GM21737 (cell line): ENCODE results near the gene CAMK1D.

Experiments
- ATAC-seq: cut with Tn5 transposase; IDR thresholded peaks from one replicate; pipeline ENCODE4 v1.9.1; 2021; ENCODE audit warnings: mild to moderate bottlenecking, moderate library complexity; ENCODE audit not compliant: unreplicated experiment

CAMK1D gene

GRCh38 chr10:12459762-12460161 lies 110.4 kb downstream of the CAMK1D start:
- ATAC-seq = no peak

- ATAC-seq = no peak
Observed at GRCh38 chr10:12463459-12463838, 114.1 kb downstream of the CAMK1D start.

GRCh38 chr10:12465385-12466136 lies 116.2 kb downstream of the CAMK1D start:
- no peak for ATAC-seq

GRCh38 chr10:12466704-12467305 lies 117.5 kb downstream of the CAMK1D start:
- no peak for ATAC-seq

GRCh38 chr10:12469345-12469744 lies 120.0 kb downstream of the CAMK1D start:
- no peak for ATAC-seq

- no peak for ATAC-seq
Observed at GRCh38 chr10:12470719-12471118, 121.4 kb downstream of the CAMK1D start.

GRCh38 chr10:12471135-12471534 lies 121.8 kb downstream of the CAMK1D start:
- no peak for ATAC-seq

GRCh38 chr10:12473491-12473890 lies 124.1 kb downstream of the CAMK1D start:
- no peak for ATAC-seq

GRCh38 chr10:12474727-12475412 lies 125.5 kb downstream of the CAMK1D start:
- no peak for ATAC-seq

- ATAC-seq = no peak
Observed at GRCh38 chr10:12476656-12477055, 127.3 kb downstream of the CAMK1D start.

- ATAC-seq = no peak
Observed at GRCh38 chr10:12479437-12479844, 130.1 kb downstream of the CAMK1D start.

- no peak for ATAC-seq
Observed at GRCh38 chr10:12479924-12480323, 130.6 kb downstream of the CAMK1D start.

- ATAC-seq = no peak
Observed at GRCh38 chr10:12480440-12480839, 131.1 kb downstream of the CAMK1D start.

GRCh38 chr10:12481924-12482323 lies 132.6 kb downstream of the CAMK1D start:
- no peak for ATAC-seq

- no peak for ATAC-seq
Observed at GRCh38 chr10:12482587-12482986, 133.2 kb downstream of the CAMK1D start.

GRCh38 chr10:12484002-12484918 lies 134.9 kb downstream of the CAMK1D start:
- ATAC-seq = peak; percentile 28

GRCh38 chr10:12484941-12485805 lies 135.8 kb downstream of the CAMK1D start:
- peak; percentile 59 for ATAC-seq

GRCh38 chr10:12487366-12487765 lies 138.0 kb downstream of the CAMK1D start:
- ATAC-seq = no peak

- ATAC-seq = no peak
Observed at GRCh38 chr10:12488626-12489025, 139.3 kb downstream of the CAMK1D start.

- ATAC-seq = no peak
Observed at GRCh38 chr10:12489357-12489756, 140.0 kb downstream of the CAMK1D start.
